WTC11 (cell line): ENCODE data around the gene GPX2.

Experiments used
- CTCF ChIP-seq: fragments of 200-600 bp; IDR thresholded peaks from 2 replicates; pipeline ENCODE4 v1.8.0; 2022; ENCODE audit warnings: antibody characterized with exemption
- ZBTB21 ChIP-seq: sonication (generic); formaldehyde crosslinking; IDR thresholded peaks from 2 replicates; pipeline ENCODE4 v1.8.1; 2023; ENCODE audit warnings: mild to moderate bottlenecking, missing genetic modification reagents, borderline replicate concordance

- no peak for TF ChIP-seq ZBTB21
- TF ChIP-seq CTCF, result no peak
These were observed 22.1 kb downstream of the GPX2 start for GRCh38 chr14:64920465-64920864.
